ENCODE results near the gene SHOC2.

Gene SHOC2

GRCh38 chr10:110993024-110993693 lies 73.8 kb downstream of the SHOC2 start:
- no peak for TF ChIP-seq FOXP2 (optimal IDR thresholded peaks at IDR 0.05; ENCODE audit: borderline replicate concordance, extremely low read depth, extremely low read length, insufficient read depth)
- no peak for TF ChIP-seq SIN3A (IDR thresholded peaks at IDR 0.05; ENCODE audit: borderline replicate concordance, insufficient read depth, low read length)
- TF ChIP-seq REST (IDR thresholded peaks at IDR 0.05; ENCODE audit: insufficient read depth in 1 of 2, low read depth in 2 of 2, low read length in 2 of 2): no peak

GRCh38 chr10:110994406-110995086 lies 75.1 kb downstream of the SHOC2 start:
- TF ChIP-seq SIN3A (IDR thresholded peaks at IDR 0.05; ENCODE audit: borderline replicate concordance, insufficient read depth, low read length) (no peak), POLR2AphosphoS5 (IDR thresholded peaks at IDR 0.05; ENCODE audit: low read depth, low read length) (no peak), REST (IDR thresholded peaks at IDR 0.05; ENCODE audit: insufficient read depth in 1 of 2, low read depth in 2 of 2, low read length in 2 of 2) (no peak), TAF1 (IDR thresholded peaks at IDR 0.05; ENCODE audit: borderline replicate concordance, insufficient read depth, low read length) (no peak), FOXP2 (optimal IDR thresholded peaks at IDR 0.05; ENCODE audit: borderline replicate concordance, extremely low read depth, extremely low read length, insufficient read depth) (no peak)

- TF ChIP-seq POLR2AphosphoS5 (IDR thresholded peaks at IDR 0.05; ENCODE audit: low read depth, low read length): no peak
- no peak for TF ChIP-seq SIN3A (IDR thresholded peaks at IDR 0.05; ENCODE audit: borderline replicate concordance, insufficient read depth, low read length)
- no peak for TF ChIP-seq TAF1 (IDR thresholded peaks at IDR 0.05; ENCODE audit: borderline replicate concordance, insufficient read depth, low read length)
- no peak for TF ChIP-seq REST (IDR thresholded peaks at IDR 0.05; ENCODE audit: insufficient read depth in 1 of 2, low read depth in 2 of 2, low read length in 2 of 2)
- TF ChIP-seq FOXP2 (optimal IDR thresholded peaks at IDR 0.05; ENCODE audit: borderline replicate concordance, extremely low read depth, extremely low read length, insufficient read depth): no peak
Observed at GRCh38 chr10:110995301-110995700, 75.9 kb downstream of the SHOC2 start.

DNA sequence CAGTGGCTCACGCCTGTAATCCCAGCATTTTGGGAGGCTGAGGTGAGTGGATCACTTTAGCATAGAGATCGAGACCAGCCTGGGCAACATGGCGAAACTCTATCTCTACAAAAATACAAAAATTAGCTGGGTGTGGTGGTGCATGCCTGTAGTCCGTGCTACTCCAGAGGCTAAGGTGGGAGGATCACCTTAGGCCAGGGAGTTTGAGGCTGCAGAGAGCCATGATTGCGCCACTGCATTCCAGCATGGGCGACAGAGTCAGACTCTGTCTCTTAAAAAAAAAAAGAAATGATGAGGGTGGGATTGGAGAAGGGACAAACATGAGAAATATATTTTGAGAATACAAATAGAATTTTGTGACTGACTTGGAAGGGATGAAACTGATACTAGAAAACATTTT lies 76.9 kb downstream of the SHOC2 start:
- TF ChIP-seq POLR2AphosphoS5 (IDR thresholded peaks at IDR 0.05; ENCODE audit: low read depth, low read length) (no peak), TAF1 (IDR thresholded peaks at IDR 0.05; ENCODE audit: borderline replicate concordance, insufficient read depth, low read length) (no peak), REST (IDR thresholded peaks at IDR 0.05; ENCODE audit: insufficient read depth in 1 of 2, low read depth in 2 of 2, low read length in 2 of 2) (no peak), SIN3A (IDR thresholded peaks at IDR 0.05; ENCODE audit: borderline replicate concordance, insufficient read depth, low read length) (no peak), FOXP2 (optimal IDR thresholded peaks at IDR 0.05; ENCODE audit: borderline replicate concordance, extremely low read depth, extremely low read length, insufficient read depth) (no peak)
